K562 (cell line): Measurements from ENCODE around the gene REG4. TPM values are rescaled to one million over a fixed set of nuclear protein-coding genes. Genes with fewer than 3 reads are reported as not detected.

Experiments
- ATAC-seq: fragments of 200-7000 bp; cut with Tn5 transposase; 3 replicates; pipeline ENCODE4 v1.9.1; 2020; ENCODE audit warnings: moderate library complexity
- BruUV-seq: library from RNA; stranded (reverse); fragments of 400-500 nt; replicated peaks from 2 replicates; lab custom pipeline; 2021; lab: Mats Ljungman, UMichigan
- CTCF ChIA-PET: fragments of 300-600 bp; formaldehyde crosslinking; extraction: SDS; loops from one replicate; lab custom pipeline; 2021; ENCODE audit warnings: low intra/inter-chr PET ratio; lab: Yijun Ruan, JAX
- POLR2A ChIA-PET: fragments of 300-600, 350-650 bp; sonication (Branson Sonifier 250); formaldehyde crosslinking; extraction: SDS; loops from one replicate; lab custom pipeline; 2021; ENCODE audit warnings: antibody characterized with exemption, inconsistent platforms; lab: Yijun Ruan, JAX
- DNase-seq, 4 experiments: peaks; one replicate each; pipeline versions ENCODE4 v3.0.0 to v3.0.0-alpha.2; 2011 to 2018; ENCODE audit warnings: low spot score in 3 of 4, mixed read lengths in 3 of 4; ENCODE audit errors: extremely low read depth in 1 of 4
- FAIRE-seq: peaks from 2 replicates; lab custom pipeline; 2011; peaks lifted over from hg19 to GRCh38; lab: Jason Lieb, UNC
- H2AFZ ChIP-seq: 2 replicates; pipeline ENCODE4 v1.6.0; 2011; ENCODE audit warnings: low read depth, low read length, control low read depth, inconsistent platforms
- H3K27ac ChIP-seq: fragments of 200-600 bp; 3 replicates; pipeline ENCODE4 v1.8.0; 2011; ENCODE audit warnings: low read depth, mild to moderate bottlenecking, control low read depth, inconsistent platforms, low read length, moderate library complexity, mixed read lengths; ENCODE audit errors: extremely low read depth
- H3K27me3 ChIP-seq, 2 experiments: fragments of 300-600 bp in 1 of 2; 2 replicates in 1 of 2; 3 replicates in 1 of 2; pipeline versions ENCODE4 v1.6.0 to v1.8.0; 2011; ENCODE audit warnings: inconsistent platforms in 2 of 2, low read length in 2 of 2, mild to moderate bottlenecking in 1 of 2, mixed read lengths in 1 of 2, moderate library complexity in 1 of 2; ENCODE audit not compliant: control insufficient read depth in 2 of 2, insufficient read depth in 2 of 2
- H3K36me3 ChIP-seq: fragments of 300-600 bp; 3 replicates; pipeline ENCODE4 v1.8.0; 2011; ENCODE audit warnings: mild to moderate bottlenecking, low read length, inconsistent platforms; ENCODE audit not compliant: control insufficient read depth, insufficient read depth
- H3K4me1 ChIP-seq, 2 experiments: fragments of 200-600 bp in 1 of 2; replicated peaks in 1 of 2; 2 replicates in 1 of 2; 3 replicates in 1 of 2; pipeline versions ENCODE4 v1.5.1 to v1.8.0; 2011; ENCODE audit warnings: inconsistent platforms in 2 of 2, low read length in 2 of 2, mild to moderate bottlenecking in 1 of 2, mixed read lengths in 1 of 2, moderate library complexity in 1 of 2; ENCODE audit not compliant: control insufficient read depth in 2 of 2, insufficient read depth in 2 of 2
- H3K4me2 ChIP-seq: 2 replicates; pipeline ENCODE4 v1.6.1; 2011; ENCODE audit warnings: low read length, control low read depth, inconsistent platforms, mixed read lengths; ENCODE audit not compliant: insufficient read depth
- H3K4me3 ChIP-seq: fragments of 200-600 bp; sonication (generic), shearing (Covaris generic); 2 replicates; pipeline ENCODE4 v1.5.1; 2016; ENCODE audit warnings: control low read depth, inconsistent platforms
- H3K79me2 ChIP-seq: fragments of 200-600 bp; 3 replicates; pipeline ENCODE4 v1.8.0; 2011; ENCODE audit warnings: low read length, inconsistent platforms; ENCODE audit not compliant: control insufficient read depth, insufficient read depth
- H3K9ac ChIP-seq, 2 experiments: 2 replicates each; pipeline versions ENCODE4 v1.6.0 to v1.6.1; 2011; ENCODE audit warnings: low read depth in 2 of 2, low read length in 2 of 2, control low read depth in 1 of 2, inconsistent platforms in 1 of 2, mild to moderate bottlenecking in 1 of 2, mixed read lengths in 1 of 2; ENCODE audit not compliant: insufficient read depth in 1 of 2
- H3K9me1 ChIP-seq: one replicate; pipeline ENCODE4 v1.6.0; 2011; ENCODE audit warnings: inconsistent platforms, mild to moderate bottlenecking, low read length, moderate library complexity; ENCODE audit not compliant: control insufficient read depth, insufficient read depth
- H3K9me3 ChIP-seq: replicated peaks from 2 replicates; pipeline ENCODE4 v1.5.1; 2011; ENCODE audit warnings: low read depth, low read length, inconsistent platforms; ENCODE audit not compliant: control insufficient read depth, insufficient read depth
- H4K20me1 ChIP-seq: replicated peaks from 2 replicates; pipeline ENCODE4 v1.6.1; 2011; ENCODE audit warnings: low read length, inconsistent platforms, mixed read lengths; ENCODE audit not compliant: control insufficient read depth, insufficient read depth
- KAT2B ChIP-seq: IDR thresholded peaks from one replicate; pipeline ENCODE4 v1.6.1; 2012; ENCODE audit warnings: low read depth, mild to moderate bottlenecking, control low read depth, inconsistent platforms, low read length, moderate library complexity
- PHF8 ChIP-seq: fragments of 200-600 bp; sonication (generic); IDR thresholded peaks from 2 replicates; pipeline ENCODE4 v1.6.1; 2012; ENCODE audit warnings: mixed run types, mild to moderate bottlenecking, inconsistent platforms, low read length, moderate library complexity, borderline replicate concordance
- WGBS: fragments of 100-300 bp; shearing (Covaris generic); methylation state at CpG from one replicate; pipeline ENCODE4 v1.1.6; 2016; ENCODE audit warnings: low coverage, mixed read lengths; ENCODE audit not compliant: insufficient coverage; ENCODE audit errors: missing lambda C conversion rate; 5-methylcytosine and 5-hydroxymethylcytosine counted together
- in situ Hi-C: fragments of 300-500 bp; cut with MboI; formaldehyde crosslinking; loops from 4 replicates; pipeline ENCODE4 v1.15.0; 2018; ENCODE audit warnings: inconsistent platforms, mixed read lengths
- intact Hi-C: fragments of 100-400 bp; cut with micrococcal nuclease; formaldehyde crosslinking; loops from 2 replicates; pipeline ENCODE4 v1.14.2; 2022
- polyA plus RNA-seq, 8 experiments: library from polyadenylated mRNA; depleted of rRNA in 4 of 8; stranded (reverse) in 5 of 8; unstranded in 3 of 8; fragments of >200 nt; fragmentation: Nextera tagmentation in 2 of 8; fragmentation: Illumina TruSeq in 1 of 8; extraction: Ambion mirVana in 2 of 8; extraction: Trizol in 1 of 8; gene quantifications; 2 replicates each; pipeline versions ENCODE4 v1.2.1 to v1.2.3, GENCODE V29; 2011 to 2014; ENCODE audit warnings: inconsistent platforms in 1 of 8, missing spikeins in 1 of 8
- total RNA-seq, 7 experiments: library from RNA; depleted of rRNA in 6 of 7; stranded (reverse); fragments of >200 nt in 6 of 7; fragmentation: Illumina TruSeq in 2 of 7; extraction: Trizol in 2 of 7; gene quantifications; 2 replicates each; pipeline versions ENCODE4 v1.2.1 to v1.2.3, GENCODE V29; 2011 to 2021; ENCODE audit warnings: low replicate concordance in 1 of 7
- TF ChIP-seq, protein P1 (sequence below): fragments of 250-450 bp; sonication (Bioruptor Pico); IDR thresholded peaks from 2 replicates; pipeline ENCODE4 v1.5.0; 2021; ENCODE audit warnings: mild to moderate bottlenecking, moderate library complexity

The REG4 gene
- total and polyA plus RNA-seq, 9 of the 15 experiments (the other 6 are each of a cell fraction or from before 2014, with no cell fraction given) = not detected

DNA sequence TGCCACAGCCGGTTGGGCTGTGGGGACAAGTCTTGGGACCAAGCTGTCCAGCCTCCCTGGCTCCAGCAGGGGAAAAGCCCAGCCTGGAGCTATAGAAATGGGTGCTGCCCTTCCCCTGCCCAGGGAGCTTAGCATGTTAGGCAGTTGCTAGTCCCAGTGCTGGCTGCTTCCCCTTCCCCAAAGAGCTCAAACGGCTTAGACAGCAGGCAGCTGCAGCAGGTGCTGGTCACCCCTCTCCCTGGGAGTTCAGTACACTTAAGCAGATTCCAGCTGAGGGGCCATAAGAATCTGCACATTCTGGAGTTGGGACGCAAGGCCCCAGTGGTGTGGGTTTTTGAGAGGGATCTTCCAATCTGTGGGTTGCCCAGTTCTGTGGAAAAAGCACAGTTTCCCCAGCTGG is 11.1 kb upstream of the REG4 start:
- H3K27me3 ChIP-seq = peaks cover 0 to 14% of the 10 kb centered on the region in 2 experiments; a peak in 2 of 5 replicates
- H3K9ac ChIP-seq = no peak overlapping the region
- no peak overlapping the region for H3K4me2 ChIP-seq
- H3K9me3 ChIP-seq = no peaks in the 10 kb centered on the region
- in situ Hi-C loops (no loop called here), intact Hi-C loops (no loop called here)
- H3K9me1 ChIP-seq = no peaks in the 10 kb centered on the region
- CTCF ChIA-PET = no interaction called here
- no peak for FAIRE-seq
- no peak for DNase-seq
- H3K4me1 ChIP-seq = no peaks in the 10 kb centered on the region
- no peaks in the 10 kb centered on the region for H3K79me2 ChIP-seq
- no peak overlapping the region for H3K27ac ChIP-seq
- BruUV-seq = no TSS peak
- H3K36me3 ChIP-seq = no peaks in the 10 kb centered on the region
- no peak overlapping the region for H3K4me3 ChIP-seq
- H2AFZ ChIP-seq = no peak overlapping the region
- WGBS = 6% methylated on average over 3 of the region's 3 CpGs
- POLR2A ChIA-PET = interaction anchor here (1.5 kb wide), 1 partner anchor 13 kb away, joined by 3 read pairs; no protein-coding TSS in a partner anchor
- no peak for ATAC-seq
- no peaks in the 10 kb centered on the region for H4K20me1 ChIP-seq
- TF ChIP-seq PHF8 (no peak), KAT2B (no peak)
- TF ChIP-seq, protein P1, sequence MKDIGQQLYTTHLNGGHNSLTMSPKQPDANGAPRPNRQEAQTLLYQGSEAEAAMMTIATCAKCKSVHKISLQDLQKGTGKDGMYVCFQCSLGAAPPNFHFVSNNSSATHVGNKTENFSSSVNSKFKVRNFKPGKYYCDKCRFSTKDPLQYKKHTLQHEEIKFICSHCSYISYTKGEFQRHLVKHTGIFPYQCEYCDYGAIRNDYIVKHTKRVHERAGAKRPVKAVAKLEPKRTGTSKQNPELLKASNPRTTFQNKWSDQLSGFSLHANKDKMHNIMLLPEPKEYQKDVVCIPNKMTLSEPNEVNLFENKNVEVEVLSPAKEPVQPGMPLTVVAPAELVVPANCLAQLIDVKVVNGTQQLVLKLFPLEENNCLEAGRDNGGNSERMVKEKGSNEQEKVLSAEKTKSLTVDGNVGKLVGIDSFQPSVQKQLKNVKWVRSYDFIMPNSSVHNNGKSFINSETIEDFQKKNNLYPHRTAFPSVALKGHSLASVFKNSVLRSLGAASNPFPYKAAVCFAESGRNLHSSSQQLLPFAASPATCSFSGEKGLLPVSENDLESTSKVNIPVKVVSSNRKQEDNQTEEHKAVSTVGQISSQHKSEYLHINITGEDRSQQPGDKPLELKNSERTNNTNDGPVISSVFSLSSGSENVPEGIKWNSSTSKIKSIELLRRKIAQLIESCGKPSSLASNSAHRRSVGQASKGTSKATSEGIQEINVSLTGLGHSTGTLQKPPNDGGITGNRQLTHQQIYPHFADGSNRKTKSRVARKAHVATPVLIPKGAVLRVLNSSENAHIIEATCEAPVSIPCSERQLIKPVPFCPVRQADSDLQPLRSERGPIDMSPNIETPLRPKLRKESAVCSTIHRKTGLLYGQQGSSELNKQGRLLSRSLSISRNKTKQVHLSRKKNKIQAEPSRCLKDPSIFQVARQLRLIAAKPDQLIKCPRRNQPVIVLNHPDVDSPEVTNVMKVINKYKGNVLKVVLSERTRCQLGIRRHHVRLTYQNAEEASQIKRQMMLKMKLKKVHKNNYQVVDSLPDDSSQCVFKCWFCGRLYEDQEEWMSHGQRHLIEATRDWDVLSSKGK (CRISPR knock-in tag) = no peak
- TF ChIP-seq, all 486 proteins: peak for 0
